Measurements from ENCODE around the gene IGFL1. TPM values are rescaled to one million over a fixed set of nuclear protein-coding genes. Genes with fewer than 3 reads are reported as not detected.
A peak's percentile ranks its signal among the peaks of the same experiment; 100 is the strongest.
"Not testable (repeated sequence)": the region's sequence is repeated elsewhere in the genome, so short reads cannot be mapped to it uniquely, and the experiment has no call there.

The IGFL1 gene
- total and polyA plus RNA-seq, 2 experiments from 2014 or later: not detected

DNA sequence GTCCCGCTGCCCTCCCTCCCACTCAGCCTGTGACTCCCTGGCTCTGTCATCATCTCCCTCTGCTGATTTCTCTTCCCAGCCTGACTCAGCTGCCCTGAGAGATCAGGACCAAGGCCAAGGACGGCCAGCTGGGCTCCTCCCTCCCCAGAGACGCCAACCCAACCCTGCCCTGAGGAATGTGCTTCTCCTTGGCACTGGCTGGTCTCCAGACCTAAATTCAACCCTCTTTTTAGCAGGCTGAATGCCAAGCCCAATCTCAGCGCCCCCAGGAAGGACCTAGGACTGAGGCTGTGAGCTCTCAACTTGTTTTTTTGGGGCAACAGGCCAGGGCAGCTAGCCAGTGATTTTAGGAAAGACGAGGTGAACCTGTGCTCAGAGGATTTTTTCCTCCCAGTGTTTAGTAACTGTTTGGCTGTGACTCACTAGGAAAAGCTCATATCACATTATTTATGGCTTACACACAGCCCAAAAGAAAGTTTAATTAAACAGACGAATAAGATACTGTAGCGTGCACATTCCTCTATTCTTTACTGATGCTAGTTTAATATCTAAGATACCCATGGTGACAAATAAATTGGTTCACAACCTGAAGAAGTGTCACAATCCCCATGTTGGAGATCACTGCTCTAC lies 7.4 kb upstream of the IGFL1 start:
- peaks cover 6% of the 10 kb centered on the region for H3K27me3 ChIP-seq
- DNase-seq (ENCODE audit: low read depth in 1 of 2, low spot score in 1 of 2): peak; percentile 68 to 76
- no peak for TF ChIP-seq CTCF (IDR thresholded peaks at IDR 0.05; ENCODE audit: low read depth, low read length)
- no peaks in the 10 kb centered on the region for H3K36me3 ChIP-seq
- no peak overlapping the region for H3K27ac ChIP-seq
- no peak overlapping the region for H3K4me3 ChIP-seq
- no peaks in the 10 kb centered on the region for H3K9me3 ChIP-seq (ENCODE audit: low read depth)
- no peaks in the 10 kb centered on the region for H3K4me1 ChIP-seq (ENCODE audit: low read depth)

DNA sequence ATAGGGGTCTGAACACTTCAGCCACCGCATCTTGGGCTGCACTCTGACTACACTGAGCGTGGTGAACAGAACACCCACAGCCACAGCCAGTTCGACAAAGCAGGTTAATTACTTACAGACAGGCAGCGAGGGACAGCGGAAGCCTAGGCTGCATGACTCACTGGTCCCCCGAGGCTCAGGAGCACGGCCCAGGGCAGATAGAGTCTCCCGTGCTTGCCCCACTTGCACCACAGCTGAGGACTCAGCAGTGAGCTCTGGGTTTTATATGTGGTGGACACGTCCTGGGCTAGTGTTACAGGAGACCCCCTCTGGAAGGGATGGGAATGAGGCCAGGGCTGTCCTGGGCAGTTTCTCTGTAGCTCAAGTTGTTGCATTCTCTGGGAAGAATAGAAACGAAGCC lies 5.8 kb upstream of the IGFL1 start:
- not testable (repeated sequence) for H3K36me3 ChIP-seq; H3K4me1 ChIP-seq (ENCODE audit: low read depth); DNase-seq (ENCODE audit: low read depth in 1 of 2, low spot score in 1 of 2); H3K27ac ChIP-seq; H3K4me3 ChIP-seq; H3K9me3 ChIP-seq (ENCODE audit: low read depth)
- H3K27me3 ChIP-seq: peaks cover 20% of the 10 kb centered on the region

DNA sequence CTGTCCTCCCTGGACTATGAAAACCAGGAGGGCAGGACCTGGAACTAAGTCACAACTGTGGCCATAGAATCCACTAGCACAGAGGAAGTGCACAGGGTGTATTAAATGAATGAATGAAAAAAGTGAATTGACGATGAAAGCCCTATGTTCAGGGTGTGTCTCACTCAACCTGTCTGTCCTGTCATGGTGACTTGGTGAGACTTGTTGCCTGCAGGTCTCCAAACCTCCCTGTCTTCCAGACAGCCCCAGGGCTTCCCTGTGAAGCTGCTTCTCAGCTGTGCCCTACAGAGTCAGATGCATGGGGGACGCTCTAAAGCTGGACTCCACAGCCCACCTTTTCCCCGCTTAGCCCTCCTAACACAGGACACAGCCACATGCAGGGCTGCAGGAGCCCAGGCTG lies 4.8 kb upstream of the IGFL1 start:
- DNase-seq (ENCODE audit: low read depth in 1 of 2, low spot score in 1 of 2): no peak
- H3K27ac ChIP-seq: no peak overlapping the region
- TF ChIP-seq CTCF (IDR thresholded peaks at IDR 0.05; ENCODE audit: low read depth, low read length): no peak
- no peaks in the 10 kb centered on the region for H3K4me1 ChIP-seq (ENCODE audit: low read depth)
- no peaks in the 10 kb centered on the region for H3K9me3 ChIP-seq (ENCODE audit: low read depth)
- no peaks in the 10 kb centered on the region for H3K36me3 ChIP-seq
- H3K27me3 ChIP-seq: peaks cover 30% of the 10 kb centered on the region
- H3K4me3 ChIP-seq: no peak overlapping the region

DNA sequence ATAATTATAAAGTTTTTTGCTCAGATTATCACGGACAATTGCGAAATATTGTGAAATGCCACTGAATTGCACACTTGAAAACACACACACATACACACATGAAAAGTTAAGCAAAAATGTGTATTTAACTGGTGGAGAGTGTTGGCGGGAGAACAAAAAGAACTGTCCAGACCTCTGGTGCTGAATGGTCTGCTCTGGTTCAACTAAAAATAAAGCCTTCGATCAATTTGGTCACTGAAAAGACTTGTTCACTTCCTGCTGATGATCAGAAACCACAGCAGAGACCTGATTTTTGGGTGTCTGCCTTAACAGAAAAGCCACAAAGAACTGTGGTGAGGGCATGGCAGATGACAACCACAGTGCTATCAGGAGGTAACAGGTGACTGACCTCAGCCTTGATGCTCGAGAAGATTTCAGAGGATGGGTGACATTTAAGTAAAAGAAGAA lies 4.0 kb upstream of the IGFL1 start:
- H3K4me1 ChIP-seq (ENCODE audit: low read depth): no peaks in the 10 kb centered on the region
- no peaks in the 10 kb centered on the region for H3K9me3 ChIP-seq (ENCODE audit: low read depth)
- no peaks in the 10 kb centered on the region for H3K36me3 ChIP-seq
- no peak overlapping the region for H3K4me3 ChIP-seq
- DNase-seq (ENCODE audit: low read depth in 1 of 2, low spot score in 1 of 2): peak; percentile 37 to 64
- no peak for TF ChIP-seq CTCF (IDR thresholded peaks at IDR 0.05; ENCODE audit: low read depth, low read length)
- H3K27ac ChIP-seq: no peak overlapping the region
- H3K27me3 ChIP-seq: peaks cover 35% of the 10 kb centered on the region

- TF ChIP-seq CTCF (IDR thresholded peaks at IDR 0.05; ENCODE audit: low read depth, low read length): no peak
- H3K27ac ChIP-seq: no peak overlapping the region
- no peak overlapping the region for H3K4me3 ChIP-seq
- H3K9me3 ChIP-seq (ENCODE audit: low read depth): no peaks in the 10 kb centered on the region
- H3K4me1 ChIP-seq (ENCODE audit: low read depth): no peaks in the 10 kb centered on the region
- H3K27me3 ChIP-seq: peaks cover 35% of the 10 kb centered on the region
- no peaks in the 10 kb centered on the region for H3K36me3 ChIP-seq
- DNase-seq (ENCODE audit: low read depth in 1 of 2, low spot score in 1 of 2): no peak
These were observed 3.0 kb upstream of the IGFL1 start for GRCh38 chr19:46226438-46226973.

- no peak overlapping the region for H3K4me3 ChIP-seq
- no peak for DNase-seq (ENCODE audit: low read depth in 1 of 2, low spot score in 1 of 2)
- no peaks in the 10 kb centered on the region for H3K9me3 ChIP-seq (ENCODE audit: low read depth)
- H3K4me1 ChIP-seq (ENCODE audit: low read depth): no peaks in the 10 kb centered on the region
- no peak for TF ChIP-seq CTCF (IDR thresholded peaks at IDR 0.05; ENCODE audit: low read depth, low read length)
- H3K27ac ChIP-seq: no peak overlapping the region
- H3K36me3 ChIP-seq: no peaks in the 10 kb centered on the region
- peaks cover 30% of the 10 kb centered on the region for H3K27me3 ChIP-seq
These were observed 2.5 kb downstream of the IGFL1 start for GRCh38 chr19:46232029-46232428.

Data from cardiac muscle cell (in vitro differentiated cells and primary cell).